ENCODE results near the gene KCNAB1. TPM values are rescaled to one million over a fixed set of nuclear protein-coding genes. Genes with fewer than 3 reads are reported as not detected.

Gene KCNAB1
- polyA plus RNA-seq, 1 experiment: 0.07 TPM

DNA sequence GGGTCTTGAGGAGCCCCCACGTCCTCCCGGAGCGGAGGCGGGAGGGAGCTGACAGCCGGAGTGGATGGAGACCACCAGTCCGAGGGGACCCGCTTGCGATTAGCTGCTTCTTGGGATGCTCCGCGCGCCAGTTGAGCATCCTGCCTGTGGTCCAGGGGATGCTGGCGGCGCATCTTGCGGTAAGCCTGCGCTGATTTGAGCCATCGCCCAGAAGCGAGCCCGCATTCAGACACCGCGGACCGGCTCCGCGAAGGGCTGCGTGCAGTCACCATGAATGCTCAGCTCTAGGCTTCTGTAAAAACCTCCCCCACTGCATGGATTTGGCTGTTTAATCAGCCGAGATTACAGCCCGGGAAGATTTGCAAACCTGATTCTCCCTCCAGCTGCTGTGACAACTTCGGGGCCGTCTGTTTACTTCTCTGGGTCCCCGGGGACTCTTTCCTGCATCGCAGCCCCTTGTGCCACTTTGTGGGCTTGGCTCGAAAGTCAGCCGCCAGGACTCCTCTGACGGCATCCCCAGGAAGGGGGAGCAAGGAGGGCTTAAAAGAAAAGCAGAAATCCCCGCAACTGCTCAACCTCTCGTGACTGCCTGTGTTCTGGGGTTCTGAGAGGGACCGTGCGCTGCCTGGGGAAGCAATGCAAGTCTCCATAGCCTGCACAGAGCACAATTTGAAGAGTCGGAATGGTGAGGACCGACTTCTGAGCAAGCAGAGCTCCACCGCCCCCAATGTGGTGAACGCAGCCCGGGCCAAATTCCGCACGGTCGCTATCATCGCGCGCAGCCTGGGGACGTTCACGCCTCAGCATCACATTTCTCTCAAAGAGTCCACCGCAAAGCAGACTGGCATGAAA lies 171.1 kb downstream of the KCNAB1 start:
- no peaks in the 10 kb centered on the region; the same call in 1 of the 2 replicates for H3K9me3 ChIP-seq (ENCODE audit: control insufficient read depth, insufficient read depth, low read length)
- DNase-seq (ENCODE audit: low read depth, low spot score): no peak
- ChIA-PET CTCF (no interaction called here), POLR2A (no interaction called here)
- peak overlapping the region; percentile 43 for H3K4me3 ChIP-seq (ENCODE audit: low read depth, low read length)
- TF ChIP-seq, protein P1, sequence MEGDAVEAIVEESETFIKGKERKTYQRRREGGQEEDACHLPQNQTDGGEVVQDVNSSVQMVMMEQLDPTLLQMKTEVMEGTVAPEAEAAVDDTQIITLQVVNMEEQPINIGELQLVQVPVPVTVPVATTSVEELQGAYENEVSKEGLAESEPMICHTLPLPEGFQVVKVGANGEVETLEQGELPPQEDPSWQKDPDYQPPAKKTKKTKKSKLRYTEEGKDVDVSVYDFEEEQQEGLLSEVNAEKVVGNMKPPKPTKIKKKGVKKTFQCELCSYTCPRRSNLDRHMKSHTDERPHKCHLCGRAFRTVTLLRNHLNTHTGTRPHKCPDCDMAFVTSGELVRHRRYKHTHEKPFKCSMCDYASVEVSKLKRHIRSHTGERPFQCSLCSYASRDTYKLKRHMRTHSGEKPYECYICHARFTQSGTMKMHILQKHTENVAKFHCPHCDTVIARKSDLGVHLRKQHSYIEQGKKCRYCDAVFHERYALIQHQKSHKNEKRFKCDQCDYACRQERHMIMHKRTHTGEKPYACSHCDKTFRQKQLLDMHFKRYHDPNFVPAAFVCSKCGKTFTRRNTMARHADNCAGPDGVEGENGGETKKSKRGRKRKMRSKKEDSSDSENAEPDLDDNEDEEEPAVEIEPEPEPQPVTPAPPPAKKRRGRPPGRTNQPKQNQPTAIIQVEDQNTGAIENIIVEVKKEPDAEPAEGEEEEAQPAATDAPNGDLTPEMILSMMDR (IDR thresholded peaks at IDR 0.05; ENCODE audit: low read depth, low read length): no peak
- peaks cover 43% of the 10 kb centered on the region for H3K27me3 ChIP-seq (ENCODE audit: control insufficient read depth, insufficient read depth, low read length)
- H3K27ac ChIP-seq (ENCODE audit: low read depth, low read length): no peak overlapping the region

DNA sequence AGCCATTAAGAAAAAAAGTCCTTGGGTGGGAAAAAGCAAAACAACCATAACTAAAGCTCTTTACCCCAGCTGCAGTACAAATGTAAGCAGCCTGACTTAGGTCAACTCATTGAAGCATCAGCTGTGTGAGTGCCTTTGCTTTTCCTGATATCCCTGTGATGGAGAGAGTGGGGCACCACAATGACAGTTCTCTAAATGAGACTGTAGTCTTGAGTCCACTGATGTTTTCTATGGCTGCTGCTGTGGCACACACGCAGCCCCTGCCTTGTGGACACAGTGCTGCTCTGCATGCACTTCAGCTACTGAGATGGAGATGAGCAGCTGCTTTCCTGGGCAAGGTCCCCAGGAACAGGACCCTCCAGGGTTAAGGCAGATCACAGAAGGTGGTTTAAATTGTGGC lies 173.2 kb downstream of the KCNAB1 start:
- Histone ChIP-seq H3K27ac (ENCODE audit: low read depth, low read length) (no peak overlapping the region), H3K27me3 (ENCODE audit: control insufficient read depth, insufficient read depth, low read length) (peaks cover 37% of the 10 kb centered on the region), H3K4me3 (ENCODE audit: low read depth, low read length) (no peak overlapping the region), H3K9me3 (ENCODE audit: control insufficient read depth, insufficient read depth, low read length) (no peaks in the 10 kb centered on the region; the same call in 1 of the 2 replicates)
- POLR2A ChIA-PET: no interaction called here
- TF ChIP-seq, protein P1 (IDR thresholded peaks at IDR 0.05; ENCODE audit: low read depth, low read length): no peak
- DNase-seq (ENCODE audit: low read depth, low spot score): no peak
- CTCF ChIA-PET: no interaction called here

DNA sequence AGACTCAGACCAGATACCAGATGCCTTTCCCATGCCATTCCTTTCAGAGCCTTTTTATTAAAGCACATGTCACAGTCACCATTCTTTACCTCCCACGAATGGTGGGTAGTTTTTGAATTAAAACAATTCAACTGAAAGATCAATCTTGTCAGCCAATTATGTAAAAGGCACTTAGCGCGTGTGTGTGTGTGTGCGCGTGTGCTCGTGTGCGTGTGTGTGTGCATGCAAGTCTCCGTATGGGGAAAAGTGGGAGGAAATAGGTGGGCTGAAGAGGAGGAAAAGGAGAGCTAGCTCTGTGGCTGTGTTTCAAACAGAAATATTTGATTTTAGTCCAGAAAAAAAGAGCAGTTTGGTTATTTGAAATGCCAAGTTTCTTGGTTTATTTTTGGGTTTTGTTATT lies 177.2 kb downstream of the KCNAB1 start:
- peaks cover 7% of the 10 kb centered on the region for H3K27me3 ChIP-seq (ENCODE audit: control insufficient read depth, insufficient read depth, low read length)
- TF ChIP-seq, protein P1 (IDR thresholded peaks at IDR 0.05; ENCODE audit: low read depth, low read length): no peak
- ChIA-PET POLR2A (no interaction called here), CTCF (no interaction called here)
- DNase-seq (ENCODE audit: low read depth, low spot score): no peak
- H3K27ac ChIP-seq (ENCODE audit: low read depth, low read length): no peak overlapping the region
- H3K9me3 ChIP-seq (ENCODE audit: control insufficient read depth, insufficient read depth, low read length): no peaks in the 10 kb centered on the region
- H3K4me3 ChIP-seq (ENCODE audit: low read depth, low read length): no peak overlapping the region

DNA sequence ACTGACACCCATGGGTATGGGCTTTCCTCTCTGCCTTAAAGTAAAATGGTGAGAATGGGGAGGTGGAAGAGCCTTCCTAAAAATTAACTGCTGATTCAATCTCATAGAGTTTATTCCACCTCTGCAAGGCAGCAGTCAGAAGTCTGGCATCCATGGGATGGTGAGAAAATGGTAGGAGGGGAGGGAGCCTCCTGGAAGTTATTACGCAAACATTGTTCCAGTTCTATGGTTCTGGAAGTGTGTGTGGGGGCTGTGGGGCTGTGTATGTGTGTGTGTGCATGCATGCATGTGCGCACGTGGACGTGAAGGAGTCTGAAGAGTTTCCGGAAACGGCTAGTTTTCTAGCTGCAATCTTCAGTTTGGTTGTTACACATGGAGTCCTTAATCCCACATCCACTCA lies 177.6 kb downstream of the KCNAB1 start:
- H3K27ac ChIP-seq (ENCODE audit: low read depth, low read length): no peak overlapping the region

DNA sequence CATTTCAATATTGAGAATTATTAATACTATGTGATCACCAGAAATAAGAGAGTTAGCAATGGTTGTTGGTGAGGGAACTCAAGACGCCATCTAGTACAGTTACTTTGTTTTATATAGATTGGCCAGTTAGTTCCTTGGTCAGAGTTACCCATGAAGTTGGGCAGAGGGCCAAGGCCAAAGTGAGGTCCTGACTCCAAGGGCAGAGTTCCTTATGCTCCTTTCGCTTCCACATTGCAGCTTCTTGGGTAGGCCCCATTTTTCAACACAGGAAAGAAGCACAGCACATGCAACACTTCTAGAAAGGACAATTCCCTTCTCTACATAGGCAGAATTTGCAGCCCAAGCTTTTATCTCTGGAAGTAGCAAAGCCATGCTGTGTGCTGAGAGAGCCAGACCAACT lies 178.6 kb downstream of the KCNAB1 start:
- H3K9me3 ChIP-seq (ENCODE audit: control insufficient read depth, insufficient read depth, low read length): no peaks in the 10 kb centered on the region
- TF ChIP-seq, protein P1 (IDR thresholded peaks at IDR 0.05; ENCODE audit: low read depth, low read length): no peak
- H3K27me3 ChIP-seq (ENCODE audit: control insufficient read depth, insufficient read depth, low read length): no peaks in the 10 kb centered on the region
- no peak for DNase-seq (ENCODE audit: low read depth, low spot score)
- no peak overlapping the region for H3K27ac ChIP-seq (ENCODE audit: low read depth, low read length)
- CTCF ChIA-PET: no interaction called here
- POLR2A ChIA-PET: no interaction called here
- H3K4me3 ChIP-seq (ENCODE audit: low read depth, low read length): no peak overlapping the region

More for the DNA sequence above, 177.6 kb downstream of the KCNAB1 start:
- ChIA-PET POLR2A (no interaction called here), CTCF (no interaction called here)
- Histone ChIP-seq H3K9me3 (ENCODE audit: control insufficient read depth, insufficient read depth, low read length) (no peaks in the 10 kb centered on the region), H3K27me3 (ENCODE audit: control insufficient read depth, insufficient read depth, low read length) (peaks cover 5% of the 10 kb centered on the region), H3K4me3 (ENCODE audit: low read depth, low read length) (no peak overlapping the region)
- DNase-seq (ENCODE audit: low read depth, low spot score): no peak
- TF ChIP-seq, protein P1 (IDR thresholded peaks at IDR 0.05; ENCODE audit: low read depth, low read length): no peak

Measured in AG04450 (cell line).